ENCODE measurements around the gene UBE3A.

- TF ChIP-seq RARB (CRISPR knock-in tag; IDR thresholded peaks at IDR 0.05) (no peak), ZFP30 (CRISPR knock-in tag; IDR thresholded peaks at IDR 0.05) (no peak), ZFP3 (CRISPR knock-in tag; IDR thresholded peaks at IDR 0.05) (no peak), POU6F1 (CRISPR knock-in tag; IDR thresholded peaks at IDR 0.05; ENCODE audit: borderline replicate concordance, low read depth) (no peak), PATZ1 (CRISPR knock-in tag; IDR thresholded peaks at IDR 0.05; ENCODE audit: borderline replicate concordance) (no peak), SNAI2 (CRISPR knock-in tag; IDR thresholded peaks at IDR 0.05) (no peak), CSRNP3 (CRISPR knock-in tag; IDR thresholded peaks at IDR 0.05) (no peak), CREB5 (CRISPR knock-in tag; IDR thresholded peaks at IDR 0.05; ENCODE audit: low read depth) (no peak), PPARA (CRISPR knock-in tag; IDR thresholded peaks at IDR 0.05; ENCODE audit: borderline replicate concordance) (no peak), ZNF565 (CRISPR knock-in tag; conservative IDR thresholded peaks at IDR 0.05; ENCODE audit: low read depth) (no peak), OSR1 (CRISPR knock-in tag; IDR thresholded peaks at IDR 0.05) (no peak), TSHZ2 (CRISPR knock-in tag; IDR thresholded peaks at IDR 0.05) (no peak), ARNTL (CRISPR knock-in tag; IDR thresholded peaks at IDR 0.05; ENCODE audit: borderline replicate concordance, low read depth) (no peak), ZNF8 (CRISPR knock-in tag; IDR thresholded peaks at IDR 0.05) (no peak)
Observed at GRCh38 chr15:25372298-25372697, 66.5 kb downstream of the UBE3A start.
